Jurkat, Clone E6-1 (cell line): ENCODE results near the gene POLR1C.
"Not testable (repeated sequence)": the region's sequence is repeated elsewhere in the genome, so short reads cannot be mapped to it uniquely, and the experiment has no call there.

ENCODE experiments used
- DNase-seq: peaks from one replicate; pipeline ENCODE4 v3.0.0-alpha.2; 2011; ENCODE audit warnings: low read depth, low spot score
- H3K4me3 ChIP-seq: 2 replicates; pipeline ENCODE4 v1.5.1; 2011; ENCODE audit warnings: mild to moderate bottlenecking, low read length, control low read depth, moderate library complexity

POLR1C gene

GRCh38 chr6:43506667-43507471 is 10.0 kb upstream of the POLR1C start:
- DNase-seq = peak; percentile 73
- H3K4me3 ChIP-seq = no peak overlapping the region

GRCh38 chr6:43508481-43509141 is 8.3 kb upstream of the POLR1C start:
- DNase-seq = no peak

DNA sequence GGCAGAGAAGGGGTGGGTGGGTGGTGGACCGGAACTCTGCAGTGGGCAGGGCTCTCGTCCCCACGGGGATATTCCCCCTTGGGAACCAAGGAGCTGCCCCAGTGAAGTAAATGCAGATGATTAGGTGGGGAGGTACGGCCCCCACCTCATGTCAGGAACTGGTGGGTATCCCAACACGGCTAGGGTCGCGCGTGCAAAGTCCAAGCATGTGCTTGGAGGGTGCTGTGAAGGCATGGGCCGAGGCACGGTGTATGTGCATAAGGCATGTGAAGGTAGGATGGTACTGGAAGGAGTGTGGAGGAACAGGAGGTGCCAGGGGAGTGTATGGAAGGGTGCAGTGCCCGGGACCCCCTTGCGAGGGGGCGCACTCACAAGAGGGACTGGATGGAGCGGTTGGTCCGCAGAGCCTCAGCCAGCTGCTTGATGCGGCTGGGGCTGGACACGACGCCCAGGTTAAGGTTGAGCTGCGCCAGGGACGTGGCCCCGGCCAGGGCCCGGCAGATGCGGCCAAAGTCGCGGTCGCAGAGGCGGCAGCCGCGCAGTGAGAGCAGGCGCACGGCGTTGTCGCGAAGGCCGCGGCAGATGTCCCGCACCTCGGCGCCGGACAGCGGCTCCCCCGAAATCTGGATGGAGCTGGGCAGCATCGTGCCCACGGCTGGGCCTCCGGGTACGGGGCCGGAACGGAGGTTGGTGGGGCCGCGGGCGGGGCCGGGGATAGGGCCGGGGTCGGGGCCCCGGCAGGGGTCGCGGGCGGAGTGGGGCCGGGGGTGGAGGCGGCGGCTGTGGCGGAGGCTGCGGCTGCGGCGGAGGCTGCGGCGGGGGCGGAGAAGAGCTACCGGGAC is 7.5 kb upstream of the POLR1C start:
- no peak for DNase-seq

More at GRCh38 chr6:43508481-43509141, 8.3 kb upstream of the POLR1C start:
- H3K4me3 ChIP-seq = no peak overlapping the region

DNA sequence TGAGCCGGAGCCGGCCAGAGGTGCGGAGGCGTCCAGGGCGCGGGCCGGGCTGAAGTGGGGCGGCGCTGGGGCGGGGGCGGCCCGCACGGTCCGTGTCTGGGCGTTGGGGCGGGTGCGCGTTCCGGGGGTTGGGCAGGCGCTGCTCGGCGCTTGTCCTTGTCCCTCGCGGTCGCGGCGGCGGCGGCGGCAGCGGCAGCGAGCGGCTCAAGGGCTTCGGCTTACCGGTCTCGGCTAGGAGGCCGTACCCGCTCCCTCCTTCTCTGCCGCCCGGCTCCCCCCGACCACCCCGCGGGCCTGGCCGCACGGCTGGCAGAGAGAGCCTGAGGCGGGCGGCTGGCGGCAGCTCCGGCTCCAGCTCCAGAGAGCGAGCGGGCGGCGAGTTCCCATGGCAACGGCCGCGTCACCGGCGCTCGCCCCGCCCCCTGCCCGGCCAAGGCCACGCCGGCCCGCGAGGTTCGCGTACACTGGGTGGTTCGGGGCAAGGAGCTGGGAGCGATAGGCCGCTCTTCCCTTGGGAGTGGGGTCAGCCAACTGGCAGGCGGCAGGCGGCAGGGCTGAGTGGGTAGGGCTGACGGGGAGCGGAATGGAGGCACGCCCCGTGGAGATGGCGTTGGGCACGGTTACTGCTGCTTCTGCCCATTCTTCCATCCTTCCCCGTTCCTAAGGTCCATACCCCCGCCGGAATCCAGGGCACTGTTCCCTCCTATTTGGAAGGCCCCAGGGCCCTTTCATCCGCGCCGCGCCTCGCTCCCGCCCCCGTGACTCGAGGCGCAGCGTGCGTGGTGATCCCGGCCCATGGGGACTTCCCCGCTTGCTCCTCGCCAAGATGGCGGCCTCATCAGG is 6.7 kb upstream of the POLR1C start, which contains the start of gene LRRC73:
TSS of gene LRRC73 (minus strand) at position 363 of the 843 bp plus-strand sequence. CDS start 561 bp downstream, outside the sequence.
- DNase-seq = no peak
- H3K4me3 ChIP-seq = no peak within 1 kb of the TSS

More for the DNA sequence above, 7.5 kb upstream of the POLR1C start:
- H3K4me3 ChIP-seq = no peak overlapping the region

- no peak for DNase-seq
- H3K4me3 ChIP-seq = no peak overlapping the region
Observed at GRCh38 chr6:43510827-43511163, 6.1 kb upstream of the POLR1C start.

DNA sequence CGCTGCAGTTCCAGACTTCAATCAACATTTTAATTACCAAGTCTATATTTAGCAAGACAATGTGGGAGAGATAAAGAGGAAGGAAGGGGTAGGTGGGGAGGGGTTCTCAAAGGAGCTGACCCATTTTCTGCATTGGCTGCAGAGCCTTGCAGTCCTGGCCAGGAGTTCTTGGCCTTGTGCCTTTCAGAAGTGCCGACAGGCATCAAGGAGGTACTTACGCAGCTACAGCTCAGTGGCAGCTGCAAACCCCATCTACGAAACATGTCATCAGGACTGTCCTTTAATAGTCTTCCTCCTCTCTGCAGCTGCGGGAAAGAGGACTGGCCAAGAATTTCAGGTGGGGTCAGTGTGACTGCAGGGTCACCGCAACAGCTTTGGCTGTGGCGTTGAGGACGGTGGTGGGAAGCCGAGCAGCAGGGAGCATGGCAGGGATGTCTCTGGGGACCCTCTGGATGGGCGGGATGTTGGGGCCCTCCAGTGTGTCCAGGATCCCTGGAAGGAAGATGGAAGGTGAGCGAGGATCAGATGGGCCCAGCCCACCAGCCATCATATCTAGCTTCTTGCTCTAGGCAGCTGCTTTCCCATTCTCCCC is 5.0 kb upstream of the POLR1C start:
- no peak overlapping the region for H3K4me3 ChIP-seq
- no peak for DNase-seq

DNA sequence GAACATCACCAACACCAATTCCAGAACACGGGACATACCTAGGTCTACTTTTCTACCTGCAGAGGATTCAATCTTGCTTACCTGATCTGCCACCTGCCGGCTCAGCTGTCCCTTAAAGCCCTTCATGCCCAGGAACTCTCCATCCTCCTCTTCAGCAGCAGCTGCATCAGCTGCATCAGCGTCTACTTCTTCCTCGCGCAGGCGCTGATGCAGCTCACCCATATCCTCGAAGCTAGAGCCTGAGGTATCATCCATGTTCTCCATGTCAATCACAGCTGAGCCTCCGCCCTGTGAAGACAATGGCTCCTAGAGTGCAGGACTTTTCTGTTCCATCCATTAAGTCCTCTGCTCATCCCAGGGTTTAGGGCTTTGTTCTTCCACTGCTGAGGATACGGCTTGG is 1.1 kb upstream of the POLR1C start:
- DNase-seq = no peak
- peak overlapping the region; percentile 100 for H3K4me3 ChIP-seq

DNA sequence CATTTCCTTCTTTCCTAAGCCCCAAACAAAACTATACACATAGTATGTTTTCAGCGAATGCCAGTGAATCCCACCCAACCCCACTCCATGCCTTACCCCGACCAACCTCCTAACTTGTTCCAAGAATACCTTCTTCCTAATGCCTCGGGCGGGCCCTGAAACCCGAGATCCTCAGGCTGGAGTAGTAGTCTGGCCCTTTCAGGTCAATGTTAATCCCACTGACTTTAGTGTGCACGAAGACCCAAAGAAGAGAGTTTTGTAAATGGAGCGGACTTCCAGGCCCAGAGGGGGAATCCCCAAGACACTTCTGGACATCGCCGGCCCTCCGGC is 557 bp upstream of the POLR1C start:
- no peak for DNase-seq
- peak overlapping the region; percentile 100 for H3K4me3 ChIP-seq

DNA sequence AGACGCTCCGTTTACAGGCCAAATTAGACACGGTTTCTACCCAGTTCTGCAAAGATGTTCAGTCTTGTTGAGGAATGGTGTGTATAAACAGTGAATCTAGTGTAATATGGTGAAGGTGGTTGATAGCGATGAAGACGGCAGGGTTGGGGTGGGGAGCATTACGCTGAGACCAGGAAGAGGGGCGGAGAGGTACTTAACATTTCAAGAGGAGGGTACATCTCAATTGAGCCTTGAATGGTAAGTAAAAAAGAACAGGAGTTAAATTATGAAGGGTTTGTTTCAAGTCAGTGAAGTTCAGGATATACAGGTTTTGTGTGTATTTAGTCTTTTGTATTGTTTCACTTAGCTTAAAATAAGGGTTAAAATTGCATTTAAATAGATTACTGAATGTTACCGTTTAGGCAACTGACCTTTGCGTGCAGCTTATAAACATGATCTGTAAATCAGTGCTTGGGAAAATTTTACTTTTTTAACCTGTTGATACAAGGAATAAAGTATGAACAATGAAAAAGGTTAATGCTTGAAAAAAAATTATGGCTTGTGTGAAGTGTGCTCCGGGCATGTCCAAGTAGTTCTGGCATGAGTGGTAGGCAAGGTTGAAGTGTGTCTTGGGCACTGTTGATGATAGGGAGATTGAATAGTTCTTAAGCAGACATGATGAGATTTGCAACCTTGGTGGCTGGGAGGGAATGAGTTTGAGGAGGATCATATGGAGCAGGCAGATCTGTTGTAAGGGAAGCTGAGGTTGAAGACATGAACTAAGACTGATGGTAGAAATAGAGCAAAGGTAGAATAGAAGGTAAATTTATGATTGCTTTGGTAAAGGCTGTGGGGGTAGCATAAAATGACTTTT is 842 bp downstream of the POLR1C start:
- DNase-seq = no peak
- peak overlapping the region; percentile 100 for H3K4me3 ChIP-seq

GRCh38 chr6:43520097-43520496 is 3.2 kb downstream of the POLR1C start:
- DNase-seq = no peak
- H3K4me3 ChIP-seq = no peak overlapping the region

DNA sequence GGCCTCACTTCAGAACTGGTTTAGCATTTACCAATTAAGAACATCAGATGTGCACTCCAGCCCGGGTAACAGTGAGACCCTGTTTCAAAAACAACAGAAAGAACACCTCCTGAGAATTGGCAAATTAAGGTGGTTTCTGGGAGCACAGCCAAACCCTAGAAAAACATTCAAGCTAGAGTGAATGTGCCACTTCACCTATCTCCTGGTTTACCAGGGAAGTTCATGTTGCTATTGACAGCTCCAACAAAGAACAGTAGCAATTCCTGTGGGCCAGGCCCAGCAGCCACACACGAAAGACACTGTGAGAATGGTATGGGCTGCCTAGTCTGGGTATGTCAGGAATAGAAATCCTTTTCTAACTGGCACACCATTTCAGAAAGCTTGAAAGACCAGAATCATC is 4.9 kb downstream of the POLR1C start:
- no peak for DNase-seq

DNA sequence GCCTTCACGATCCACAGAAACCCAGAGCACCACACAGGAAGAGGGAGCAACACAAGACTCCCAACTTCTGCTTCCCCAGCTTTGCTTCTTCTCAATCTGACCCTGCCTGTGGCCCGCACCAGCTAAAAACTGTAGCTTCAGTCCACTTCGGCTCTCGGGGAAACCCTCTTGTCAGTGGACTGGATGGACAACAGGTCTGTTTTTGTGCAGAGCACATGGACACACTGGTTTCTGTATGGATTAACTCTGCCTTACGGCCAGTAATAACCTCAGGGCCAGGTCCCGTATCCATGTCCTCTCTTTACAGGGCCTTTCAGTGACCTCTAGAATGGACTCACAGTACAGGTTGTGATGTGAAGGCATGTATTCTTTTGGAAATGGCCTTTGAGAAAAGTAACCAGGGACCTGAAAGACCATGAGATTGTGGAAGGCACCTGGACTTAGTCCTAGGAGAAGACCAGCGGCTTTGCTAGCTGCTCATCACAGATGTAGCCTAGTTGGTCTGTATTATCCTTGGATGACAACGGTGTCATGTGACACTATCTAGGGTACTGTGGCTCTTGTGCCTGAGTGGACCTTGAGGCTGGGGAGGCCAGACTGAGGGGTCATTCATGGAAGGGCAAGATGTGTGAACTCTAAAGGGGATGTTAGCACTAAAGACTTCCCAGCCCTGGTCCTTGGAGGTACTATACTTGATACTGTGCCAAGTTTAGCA is 5.8 kb downstream of the POLR1C start:
- DNase-seq = no peak
- H3K4me3 ChIP-seq = no peak overlapping the region

More for the DNA sequence above, 4.9 kb downstream of the POLR1C start:
- H3K4me3 ChIP-seq = no peak overlapping the region

- H3K4me3 ChIP-seq = no peak overlapping the region
- DNase-seq = no peak
Observed at GRCh38 chr6:43523284-43523683, 6.4 kb downstream of the POLR1C start.

- no peak for DNase-seq
- no peak overlapping the region for H3K4me3 ChIP-seq
Observed at GRCh38 chr6:43524483-43524961, 7.6 kb downstream of the POLR1C start.

DNA sequence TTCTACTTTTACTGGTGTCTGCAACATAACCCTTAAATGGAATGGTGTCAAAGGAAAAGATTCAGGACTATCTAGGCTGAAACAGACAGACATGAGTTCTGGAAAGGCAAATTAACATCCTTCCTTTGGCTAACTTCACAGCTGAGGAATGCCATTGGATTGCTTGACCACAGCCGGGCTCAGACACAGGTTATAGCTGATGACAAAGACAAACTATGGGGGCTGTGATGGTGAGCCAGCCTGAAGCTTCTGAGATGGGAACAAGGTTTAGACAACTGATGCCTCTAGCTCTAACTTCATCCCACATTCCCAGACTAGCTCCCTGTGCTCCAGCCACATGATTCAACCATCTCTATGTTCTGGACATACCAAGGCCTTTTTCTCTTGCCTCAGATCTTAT is 15.3 kb downstream of the POLR1C start:
- DNase-seq = no peak
- H3K4me3 ChIP-seq = no peak overlapping the region

- not testable (repeated sequence) for H3K4me3 ChIP-seq, DNase-seq
Observed at GRCh38 chr6:43538986-43539385, 22.1 kb downstream of the POLR1C start.

DNA sequence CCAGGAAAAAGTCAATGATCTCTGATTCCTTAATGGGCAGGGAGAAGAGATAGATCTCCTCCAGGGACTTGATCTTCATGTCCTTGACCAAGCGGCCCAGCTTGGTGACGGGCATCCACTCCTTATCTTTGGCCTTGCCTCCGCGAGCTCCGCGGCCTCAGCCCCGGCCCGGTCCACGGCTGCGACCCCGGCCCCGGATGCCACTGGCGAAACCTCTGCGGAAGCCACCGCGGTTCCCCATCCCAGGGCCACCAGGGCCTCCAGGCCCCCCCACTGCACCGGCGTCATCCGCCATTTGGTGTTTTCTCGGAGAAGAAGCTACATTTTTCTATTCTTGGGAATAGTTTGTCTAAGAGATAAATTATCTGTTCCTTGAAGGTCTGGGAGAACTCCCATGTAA is 22.5 kb downstream of the POLR1C start:
- H3K4me3 ChIP-seq = not testable (repeated sequence)

More for the DNA sequence above, 22.5 kb downstream of the POLR1C start:
- not testable (repeated sequence) for DNase-seq
